Measurements from ENCODE around the gene CCDC107.

The CCDC107 gene

GRCh38 chr9:35660966-35661415 lies 2.9 kb downstream of the CCDC107 start:
- no peak for DNase-seq (ENCODE audit: low spot score)

- no peak for DNase-seq (ENCODE audit: low spot score)
Observed at GRCh38 chr9:35661756-35662350, 3.8 kb downstream of the CCDC107 start.

- DNase-seq (ENCODE audit: low spot score) = no peak
Observed at GRCh38 chr9:35662437-35662836, 4.3 kb downstream of the CCDC107 start.

GRCh38 chr9:35664531-35665470 lies 6.7 kb downstream of the CCDC107 start, which contains the start of gene ARHGEF39:
Gene ARHGEF39 (minus strand): TSS chr9:35665195. CDS start chr9:35665169, 26 bp downstream.
- peak; percentile 93 for DNase-seq (ENCODE audit: low spot score)

GRCh38 chr9:35665471-35665818 lies 7.4 kb downstream of the CCDC107 start:
- DNase-seq (ENCODE audit: low spot score) = no peak

GRCh38 chr9:35666045-35666444 lies 8.0 kb downstream of the CCDC107 start:
- peak; percentile 80 for DNase-seq (ENCODE audit: low spot score)

- no peak for DNase-seq (ENCODE audit: low spot score)
Observed at GRCh38 chr9:35666549-35666948, 8.5 kb downstream of the CCDC107 start.

- no peak for DNase-seq (ENCODE audit: low spot score)
Observed at GRCh38 chr9:35667939-35668338, 9.8 kb downstream of the CCDC107 start.

GRCh38 chr9:35669331-35670145 lies 11.4 kb downstream of the CCDC107 start:
- DNase-seq (ENCODE audit: low spot score) = no peak

- no peak for DNase-seq (ENCODE audit: low spot score)
Observed at GRCh38 chr9:35673132-35674024, 15.3 kb downstream of the CCDC107 start, which contains the start of gene CA9. Gene CA9 (plus strand): TSS chr9:35673928. CDS start chr9:35673960, 32 bp downstream.

- DNase-seq (ENCODE audit: low spot score) = no peak
Observed at GRCh38 chr9:35674025-35674361, 15.9 kb downstream of the CCDC107 start.

GRCh38 chr9:35675204-35675603 lies 17.1 kb downstream of the CCDC107 start:
- no peak for DNase-seq (ENCODE audit: low spot score)

GRCh38 chr9:35675732-35676392 lies 17.8 kb downstream of the CCDC107 start:
- no peak for DNase-seq (ENCODE audit: low spot score)

GRCh38 chr9:35679091-35679490 lies 21.0 kb downstream of the CCDC107 start:
- no peak for DNase-seq (ENCODE audit: low spot score)

GRCh38 chr9:35679766-35680330 lies 21.8 kb downstream of the CCDC107 start:
- DNase-seq (ENCODE audit: low spot score) = no peak

- no peak for DNase-seq (ENCODE audit: low spot score)
Observed at GRCh38 chr9:35680331-35681105, 22.4 kb downstream of the CCDC107 start.

GRCh38 chr9:35681341-35682002 lies 23.4 kb downstream of the CCDC107 start:
- no peak for DNase-seq (ENCODE audit: low spot score)

GRCh38 chr9:35682051-35682450 lies 24.0 kb downstream of the CCDC107 start:
- no peak for DNase-seq (ENCODE audit: low spot score)
